CD14-positive monocyte (primary cell): ENCODE results near the gene CHCHD6. TPM values are rescaled to one million over a fixed set of nuclear protein-coding genes. Genes with fewer than 3 reads are reported as not detected.

ENCODE experiments used
- DNase-seq, 3 donors: peaks; one replicate each; pipeline ENCODE4 v3.0.0-alpha.2; 2011 to 2022
- H2AFZ ChIP-seq: 2 replicates; pipeline ENCODE4 v1.6.0; 2012; ENCODE audit warnings: mild to moderate bottlenecking, low read depth, low read length, inconsistent platforms; ENCODE audit not compliant: insufficient read depth, poor library complexity, severe bottlenecking
- H3K27ac ChIP-seq, 2 donors: 1 replicate in 1 of 2; 2 replicates in 1 of 2; pipeline ENCODE4 v1.5.1; 2012 to 2013; ENCODE audit warnings: low read length in 2 of 2, control low read depth in 1 of 2, inconsistent platforms in 1 of 2, low read depth in 1 of 2, mild to moderate bottlenecking in 1 of 2
- H3K27me3 ChIP-seq, 2 donors: one replicate each; pipeline versions ENCODE4 v1.6.0 to v1.6.1; 2011 to 2013; ENCODE audit warnings: low read length in 2 of 2; ENCODE audit not compliant: control insufficient read depth in 2 of 2, insufficient read depth in 2 of 2
- H3K36me3 ChIP-seq, 2 donors: replicated peaks in 1 of 2; 1 replicate in 1 of 2; 2 replicates in 1 of 2; pipeline versions ENCODE4 v1.5.1 to v1.6.1; 2012 to 2013; ENCODE audit warnings: low read length in 2 of 2, control low read depth in 1 of 2, inconsistent platforms in 1 of 2, mild to moderate bottlenecking in 1 of 2; ENCODE audit not compliant: insufficient read depth in 2 of 2, control insufficient read depth in 1 of 2
- H3K4me1 ChIP-seq, 2 donors: 1 replicate in 1 of 2; 2 replicates in 1 of 2; pipeline versions ENCODE4 v1.5.1 to v1.6.1; 2012 to 2013; ENCODE audit warnings: low read length in 2 of 2, control low read depth in 1 of 2, inconsistent platforms in 1 of 2, mild to moderate bottlenecking in 1 of 2, moderate library complexity in 1 of 2; ENCODE audit not compliant: insufficient read depth in 2 of 2, control insufficient read depth in 1 of 2
- H3K4me2 ChIP-seq: replicated peaks from 2 replicates; pipeline ENCODE3; 2012; ENCODE audit warnings: low read length, moderate library complexity, mild to moderate bottlenecking; ENCODE audit not compliant: poor library complexity, severe bottlenecking; ENCODE audit errors: extremely low read depth
- H3K4me3 ChIP-seq, 3 experiments: fragments of 200-600 bp in 1 of 3; sonication (generic) in 1 of 3; replicated peaks in 1 of 3; 1 replicate in 2 of 3; 2 replicates in 1 of 3; pipeline ENCODE4 v1.5.1; 2011 to 2013; ENCODE audit warnings: low read length in 3 of 3, mild to moderate bottlenecking in 3 of 3, control low read depth in 2 of 3, low read depth in 2 of 3, inconsistent platforms in 1 of 3, moderate library complexity in 1 of 3
- H3K79me2 ChIP-seq: 2 replicates; pipeline ENCODE4 v1.6.0; 2012; ENCODE audit warnings: mild to moderate bottlenecking, control low read depth, inconsistent platforms, low read length, moderate library complexity; ENCODE audit not compliant: insufficient read depth
- H3K9ac ChIP-seq: 2 replicates; pipeline ENCODE4 v1.6.0; 2017; ENCODE audit warnings: low read length, mild to moderate bottlenecking; ENCODE audit not compliant: insufficient read depth, poor library complexity, severe bottlenecking
- H3K9me3 ChIP-seq, 2 donors: replicated peaks in 1 of 2; 1 replicate in 1 of 2; 2 replicates in 1 of 2; pipeline versions ENCODE4 v1.5.1 to v1.6.1; 2012 to 2013; ENCODE audit warnings: low read length in 2 of 2, control low read depth in 1 of 2; ENCODE audit not compliant: control insufficient read depth in 1 of 2, insufficient read depth in 1 of 2
- H4K20me1 ChIP-seq: 2 replicates; pipeline ENCODE4 v1.6.0; 2012; ENCODE audit warnings: mild to moderate bottlenecking, low read length, control low read depth, moderate library complexity; ENCODE audit not compliant: insufficient read depth
- H3K27ac Mint-ChIP-seq, 7 donors: one replicate each; pipeline ENCODE4 v1.8.0; 2020; ENCODE audit warnings: mild to moderate bottlenecking in 7 of 7, mixed read lengths in 7 of 7, moderate library complexity in 6 of 7, inconsistent platforms in 2 of 7
- H3K27me3 Mint-ChIP-seq, 3 donors: one replicate each; pipeline ENCODE4 v1.8.0; 2021 to 2022; ENCODE audit warnings: low read depth in 3 of 3, mild to moderate bottlenecking in 3 of 3, mixed read lengths in 3 of 3, moderate library complexity in 3 of 3, inconsistent platforms in 1 of 3
- H3K36me3 Mint-ChIP-seq, 2 donors: one replicate each; pipeline ENCODE4 v1.8.0; 2020; ENCODE audit warnings: mixed read lengths in 2 of 2, inconsistent platforms in 1 of 2, mild to moderate bottlenecking in 1 of 2
- H3K4me1 Mint-ChIP-seq: one replicate; pipeline ENCODE4 v1.8.0; 2020; ENCODE audit warnings: mild to moderate bottlenecking, mixed read lengths
- H3K4me3 Mint-ChIP-seq, 2 donors: one replicate each; pipeline ENCODE4 v1.8.0; 2020; ENCODE audit warnings: mild to moderate bottlenecking in 2 of 2, mixed read lengths in 2 of 2, moderate library complexity in 1 of 2
- H3K9me3 Mint-ChIP-seq, 7 donors: one replicate each; pipeline ENCODE4 v1.8.0; 2020 to 2022; ENCODE audit warnings: mixed read lengths in 7 of 7, mild to moderate bottlenecking in 6 of 7, moderate library complexity in 6 of 7, inconsistent platforms in 2 of 7
- WGBS: methylation state at CpG from one replicate; pipeline ENCODE4 v1.1.5; 2013; ENCODE audit warnings: missing lambda C conversion rate; ENCODE audit not compliant: insufficient coverage; 5-methylcytosine and 5-hydroxymethylcytosine counted together
- intact Hi-C, 2 donors: fragments of 100-400 bp; cut with micrococcal nuclease; formaldehyde crosslinking; loops; one replicate each; pipeline versions ENCODE4 v1.15.0 to v1.15.1; 2023
- polyA plus RNA-seq, 3 donors: library from polyadenylated mRNA; depleted of rRNA in 1 of 3; unstranded in 2 of 3; stranded (reverse) in 1 of 3; fragments of 300-500 nt in 2 of 3; fragments of >200 nt in 1 of 3; fragmentation: Illumina TruSeq in 2 of 3; gene quantifications; 1 replicate in 2 of 3; 2 replicates in 1 of 3; pipeline ENCODE4 v1.2.3, GENCODE V29; 2012 to 2021
- TF ChIP-seq, protein P1 (sequence below): fragments of 200-600 bp; IDR thresholded peaks from one replicate; pipeline ENCODE4 v1.8.0; 2022; ENCODE audit warnings: antibody characterized with exemption, mild to moderate bottlenecking

Gene CHCHD6
- polyA plus RNA-seq, 3 donors: 1.1 to 1.8 (median 1.8) TPM

DNA sequence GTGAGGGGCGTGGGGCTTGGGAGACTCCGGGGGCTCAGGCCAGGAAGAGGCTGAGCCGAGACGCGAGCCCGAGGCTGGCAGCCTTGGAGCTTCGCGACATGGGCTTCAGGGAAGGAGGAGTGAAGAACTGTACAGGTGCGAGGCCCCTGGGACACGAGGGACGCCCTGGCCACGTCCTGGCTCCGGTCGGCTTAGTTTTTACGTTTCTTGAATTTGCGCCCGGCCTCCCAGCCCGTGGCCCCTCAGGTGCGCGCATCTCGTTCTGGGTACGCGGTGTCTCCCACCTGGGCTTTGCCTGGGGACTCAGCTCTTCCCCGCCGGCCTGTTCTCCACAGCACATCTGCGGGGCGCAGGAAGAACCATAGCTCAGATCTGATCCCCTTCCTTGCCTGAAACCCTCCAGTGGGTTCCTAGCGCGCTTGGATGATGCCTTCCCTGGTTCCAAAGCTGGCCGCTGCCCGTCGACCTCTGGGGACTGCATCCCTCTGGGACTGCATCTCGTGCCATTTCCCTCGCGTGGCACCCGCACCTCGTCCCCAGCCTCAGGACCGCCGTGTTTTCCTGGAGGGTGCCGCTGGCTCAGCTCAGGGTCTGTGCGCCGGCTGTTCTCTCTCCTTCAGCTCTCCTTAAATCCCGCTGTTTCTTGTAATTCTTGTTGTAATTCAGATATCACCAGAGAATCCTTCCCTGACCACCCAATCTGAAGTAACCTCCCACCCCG lies 614 bp downstream of the CHCHD6 start:
- Mint-ChIP-seq H3K4me1 (peaks cover 17% of the 10 kb centered on the region), H3K9me3 (peaks cover 0 to 3% (median 0%) of the 10 kb centered on the region in 7 donors), H3K36me3 (no peaks in the 10 kb centered on the region), H3K27me3 (peaks cover 28 to 49% (median 32%) of the 10 kb centered on the region in 3 donors), H3K4me3 (peak overlapping the region; percentile 95 to 97), H3K27ac (peak overlapping the region in 1 of 7 donors; percentile 36)
- H3K79me2 ChIP-seq: no peaks in the 10 kb centered on the region
- TF ChIP-seq, protein P1, sequence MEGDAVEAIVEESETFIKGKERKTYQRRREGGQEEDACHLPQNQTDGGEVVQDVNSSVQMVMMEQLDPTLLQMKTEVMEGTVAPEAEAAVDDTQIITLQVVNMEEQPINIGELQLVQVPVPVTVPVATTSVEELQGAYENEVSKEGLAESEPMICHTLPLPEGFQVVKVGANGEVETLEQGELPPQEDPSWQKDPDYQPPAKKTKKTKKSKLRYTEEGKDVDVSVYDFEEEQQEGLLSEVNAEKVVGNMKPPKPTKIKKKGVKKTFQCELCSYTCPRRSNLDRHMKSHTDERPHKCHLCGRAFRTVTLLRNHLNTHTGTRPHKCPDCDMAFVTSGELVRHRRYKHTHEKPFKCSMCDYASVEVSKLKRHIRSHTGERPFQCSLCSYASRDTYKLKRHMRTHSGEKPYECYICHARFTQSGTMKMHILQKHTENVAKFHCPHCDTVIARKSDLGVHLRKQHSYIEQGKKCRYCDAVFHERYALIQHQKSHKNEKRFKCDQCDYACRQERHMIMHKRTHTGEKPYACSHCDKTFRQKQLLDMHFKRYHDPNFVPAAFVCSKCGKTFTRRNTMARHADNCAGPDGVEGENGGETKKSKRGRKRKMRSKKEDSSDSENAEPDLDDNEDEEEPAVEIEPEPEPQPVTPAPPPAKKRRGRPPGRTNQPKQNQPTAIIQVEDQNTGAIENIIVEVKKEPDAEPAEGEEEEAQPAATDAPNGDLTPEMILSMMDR: no peak
- no peaks in the 10 kb centered on the region for H4K20me1 ChIP-seq
- H3K4me1 ChIP-seq: peaks cover 14 to 18% of the 10 kb centered on the region in 2 donors
- H3K9me3 ChIP-seq: no peaks in the 10 kb centered on the region
- H3K27ac ChIP-seq: no peak overlapping the region
- peak overlapping the region; percentile 97 for H2AFZ ChIP-seq
- peak overlapping the region; percentile 56 to 90 (median 71) for H3K4me3 ChIP-seq
- H3K9ac ChIP-seq: peak overlapping the region; percentile 72
- peak overlapping the region; percentile 92 for H3K4me2 ChIP-seq
- H3K27me3 ChIP-seq: peaks cover 12 to 40% of the 10 kb centered on the region in 2 donors
- H3K36me3 ChIP-seq: no peaks in the 10 kb centered on the region
- no peak for DNase-seq
- intact Hi-C loops: loop anchor here in 1 of 2 donors (10.0 kb wide), 1 partner anchor 280 kb away; the partner anchor contains the start of gene PLXNA1
- 10% methylated on average over 36 of the region's 44 CpGs for WGBS

DNA sequence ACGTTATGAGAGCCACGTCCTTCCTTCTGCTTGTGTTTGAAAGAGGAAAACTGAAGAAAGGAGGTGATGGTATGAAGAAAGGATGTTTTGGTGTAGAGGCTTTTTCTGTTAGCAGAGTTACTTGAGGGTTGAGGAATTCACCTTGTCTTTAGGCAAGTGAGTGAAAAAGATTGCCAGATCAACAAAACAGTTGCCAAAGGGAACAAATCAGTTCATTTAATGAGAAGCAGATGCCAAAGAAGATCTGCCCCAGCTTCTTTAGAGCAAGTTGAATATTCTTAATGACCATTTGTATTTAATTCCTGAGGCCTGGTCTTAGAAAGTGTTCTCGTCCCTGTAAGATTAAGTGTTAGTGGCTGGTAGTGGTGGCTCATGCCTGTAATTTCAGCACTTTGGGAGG lies 2.6 kb downstream of the CHCHD6 start:
- H3K4me3 Mint-ChIP-seq: no peak overlapping the region
- Histone ChIP-seq H3K4me1 (peaks cover 14 to 18% of the 10 kb centered on the region in 2 donors), H3K9ac (no peak overlapping the region), H3K4me3 (no peak overlapping the region), H3K79me2 (no peaks in the 10 kb centered on the region), H3K9me3 (no peaks in the 10 kb centered on the region), H4K20me1 (no peaks in the 10 kb centered on the region), H3K27ac (no peak overlapping the region), H3K27me3 (peaks cover 12 to 31% of the 10 kb centered on the region in 2 donors), H2AFZ (no peak overlapping the region), H3K4me2 (no peak overlapping the region), H3K36me3 (no peaks in the 10 kb centered on the region)
- no peak overlapping the region for H3K27ac Mint-ChIP-seq
- TF ChIP-seq, protein P1: no peak
- H3K36me3 Mint-ChIP-seq: no peaks in the 10 kb centered on the region
- DNase-seq: no peak
- H3K4me1 Mint-ChIP-seq: peaks cover 17% of the 10 kb centered on the region
- H3K9me3 Mint-ChIP-seq: peaks cover 0 to under 1% (median 0%) of the 10 kb centered on the region in 7 donors
- H3K27me3 Mint-ChIP-seq: peaks cover 25 to 34% (median 29%) of the 10 kb centered on the region in 3 donors
- intact Hi-C loops: loop anchor here in 1 of 2 donors (10.0 kb wide), 1 partner anchor 278 kb away; the partner anchor contains the start of gene PLXNA1
- WGBS: 85% methylated on average over 2 of the region's 3 CpGs
